OCI-LY7 (cell line): ENCODE measurements around the gene NFATC1.

Experiments
- EZH2phosphoT487 ChIP-seq: fragments of 200-600 bp; sonication (generic); IDR thresholded peaks from 2 replicates; pipeline ENCODE4 v1.6.1; 2018; ENCODE audit warnings: low read depth, borderline replicate concordance, mild to moderate bottlenecking, mixed run types, antibody characterized with exemption, low read length, moderate library complexity, mixed read lengths
- TF ChIP-seq, protein P1 (sequence below): fragments of 200-600 bp; sonication (generic); conservative IDR thresholded peaks from 2 replicates; pipeline ENCODE4 v1.5.1; 2014; ENCODE audit warnings: mild to moderate bottlenecking, antibody characterized with exemption, low read length, moderate library complexity, mixed read lengths

DNA sequence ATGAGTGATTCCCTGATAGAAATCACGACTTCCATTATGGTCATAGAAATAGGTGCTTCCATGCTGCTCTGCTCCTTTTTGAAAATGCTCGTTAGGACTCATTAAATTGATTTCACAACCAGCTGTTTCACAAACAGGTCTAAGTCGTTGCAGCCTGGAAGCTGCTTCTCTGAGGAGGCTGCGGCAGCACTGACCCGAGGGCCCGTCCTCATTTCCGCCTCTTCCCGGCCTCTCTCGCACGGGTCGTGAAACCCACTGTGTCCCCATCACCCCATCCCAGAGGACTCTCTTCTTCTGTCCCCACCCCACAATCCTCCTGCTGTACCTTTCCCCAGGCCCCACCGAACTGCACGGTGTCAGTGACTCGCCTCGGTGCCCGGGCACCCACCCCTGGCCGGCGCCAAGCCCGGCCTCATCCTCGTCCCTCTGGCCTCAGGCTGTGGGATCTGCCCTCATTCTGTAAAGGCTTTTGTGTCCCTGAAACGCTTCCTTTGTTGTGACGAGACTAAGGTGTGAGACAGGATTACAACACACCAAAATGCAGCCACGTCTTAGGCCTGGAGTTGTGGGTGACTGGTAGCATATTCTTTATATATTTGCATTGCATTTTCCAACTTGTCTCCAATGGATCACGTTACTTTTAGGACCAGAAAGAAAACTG lies 171.2 kb downstream of the NFATC1 start:
- TF ChIP-seq, protein P1, sequence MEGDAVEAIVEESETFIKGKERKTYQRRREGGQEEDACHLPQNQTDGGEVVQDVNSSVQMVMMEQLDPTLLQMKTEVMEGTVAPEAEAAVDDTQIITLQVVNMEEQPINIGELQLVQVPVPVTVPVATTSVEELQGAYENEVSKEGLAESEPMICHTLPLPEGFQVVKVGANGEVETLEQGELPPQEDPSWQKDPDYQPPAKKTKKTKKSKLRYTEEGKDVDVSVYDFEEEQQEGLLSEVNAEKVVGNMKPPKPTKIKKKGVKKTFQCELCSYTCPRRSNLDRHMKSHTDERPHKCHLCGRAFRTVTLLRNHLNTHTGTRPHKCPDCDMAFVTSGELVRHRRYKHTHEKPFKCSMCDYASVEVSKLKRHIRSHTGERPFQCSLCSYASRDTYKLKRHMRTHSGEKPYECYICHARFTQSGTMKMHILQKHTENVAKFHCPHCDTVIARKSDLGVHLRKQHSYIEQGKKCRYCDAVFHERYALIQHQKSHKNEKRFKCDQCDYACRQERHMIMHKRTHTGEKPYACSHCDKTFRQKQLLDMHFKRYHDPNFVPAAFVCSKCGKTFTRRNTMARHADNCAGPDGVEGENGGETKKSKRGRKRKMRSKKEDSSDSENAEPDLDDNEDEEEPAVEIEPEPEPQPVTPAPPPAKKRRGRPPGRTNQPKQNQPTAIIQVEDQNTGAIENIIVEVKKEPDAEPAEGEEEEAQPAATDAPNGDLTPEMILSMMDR: no peak
- no peak for TF ChIP-seq EZH2phosphoT487
